Measurements from ENCODE around the gene WDR74. TPM values are rescaled to one million over a fixed set of nuclear protein-coding genes. Genes with fewer than 3 reads are reported as not detected.

The WDR74 gene
- total RNA-seq, 2 experiments from 2014 or later = 82.9 to 83.9 TPM

DNA sequence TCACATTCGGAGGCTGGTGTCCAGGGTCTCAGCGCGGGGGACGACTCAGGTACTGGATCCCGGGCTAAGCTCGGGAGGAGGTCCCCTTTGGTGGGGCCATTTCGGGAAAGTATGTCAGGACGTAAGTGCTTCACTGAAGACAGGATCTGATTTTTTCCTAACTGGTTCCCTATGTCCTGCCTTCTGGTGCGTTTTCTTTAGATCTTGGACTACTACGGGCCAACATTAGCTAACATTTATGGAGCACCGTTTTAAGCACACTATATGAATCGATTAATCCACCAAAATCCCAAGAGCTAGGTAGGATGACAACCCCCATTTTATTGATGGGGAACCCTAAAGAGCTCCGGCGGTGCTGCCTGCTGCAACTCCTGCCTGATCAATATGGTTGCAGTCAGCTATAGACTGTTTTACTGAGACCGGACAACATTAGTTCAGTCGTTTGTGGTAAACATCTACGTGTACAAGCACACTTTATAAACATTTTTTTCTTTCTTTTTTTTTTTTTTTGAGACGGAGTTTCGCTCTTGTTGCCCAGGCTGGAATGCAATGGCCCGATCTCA, 17.0 kb upstream of the WDR74 start:
- Mint-ChIP-seq H3K27me3 (peaks cover 3% of the 10 kb centered on the region), H3K36me3 (peaks cover 51% of the 10 kb centered on the region)
- CTCF ChIA-PET = interaction anchor here (0.6 to 3.8 kb wide), 15 partner anchors 9 to 311 kb away, joined by 3 to 57 read pairs (median 4); partner anchors contain the start of genes NXF1, SLC3A2, TMEM179B and TUT1

DNA sequence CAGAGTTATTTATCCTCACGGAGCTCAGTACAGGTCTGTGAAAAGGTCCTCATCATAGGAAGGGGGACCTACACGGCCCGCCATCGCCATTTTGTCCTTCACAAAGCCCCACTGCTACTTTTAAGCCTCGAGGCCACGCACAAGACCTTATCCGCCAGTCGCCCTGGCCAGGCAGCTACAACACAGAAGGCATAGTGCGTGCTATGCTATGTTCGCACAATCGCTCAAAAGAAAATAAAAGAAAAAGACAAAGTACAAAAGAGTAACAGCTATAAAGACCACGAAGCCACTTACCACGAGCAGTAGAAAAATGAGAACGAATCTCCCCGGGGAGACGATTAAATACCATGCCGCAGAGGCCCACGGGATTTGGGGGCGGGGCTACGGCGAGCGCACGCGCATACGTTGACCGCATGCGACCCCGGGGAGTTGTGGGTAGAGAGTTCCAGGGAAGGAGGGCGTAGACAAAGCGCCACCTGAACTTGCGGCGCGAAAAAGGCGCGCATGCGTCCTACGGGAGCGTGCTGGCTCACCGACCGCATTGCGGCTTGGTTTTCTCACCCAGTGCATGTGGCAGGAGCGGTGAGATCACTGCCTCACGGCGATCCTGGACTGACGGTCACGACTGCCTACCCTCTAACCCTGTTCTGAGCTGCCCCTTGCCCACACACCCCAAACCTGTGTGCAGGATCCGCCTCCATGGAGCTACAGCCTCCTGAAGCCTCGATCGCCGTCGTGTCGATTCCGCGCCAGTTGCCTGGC, 16.4 kb upstream of the WDR74 start:
- Mint-ChIP-seq H3K9me3 (ENCODE audit: low read depth) (no peaks in the 10 kb centered on the region), H3K4me1 (peaks cover 68% of the 10 kb centered on the region), H3K4me3 (peak overlapping the region; percentile 93), H3K36me3 (peaks cover 51% of the 10 kb centered on the region), H3K27ac (peak overlapping the region; percentile 91), H3K27me3 (peaks cover 3% of the 10 kb centered on the region)
- peak; percentile 99 for DNase-seq
- peak; percentile 86 for ATAC-seq
- CTCF ChIA-PET = interaction anchor here (0.8 to 3.8 kb wide), 15 partner anchors 9 to 310 kb away, joined by 3 to 57 read pairs (median 4); partner anchors contain the start of genes NXF1, SLC3A2, TMEM179B and TUT1

More for the DNA sequence above, 17.0 kb upstream of the WDR74 start:
- H3K27ac Mint-ChIP-seq = peak overlapping the region; percentile 91
- H3K4me3 Mint-ChIP-seq = peak overlapping the region; percentile 93
- H3K4me1 Mint-ChIP-seq = peaks cover 72% of the 10 kb centered on the region
- no peak for DNase-seq
- H3K9me3 Mint-ChIP-seq (ENCODE audit: low read depth) = no peaks in the 10 kb centered on the region
- ATAC-seq = no peak

DNA sequence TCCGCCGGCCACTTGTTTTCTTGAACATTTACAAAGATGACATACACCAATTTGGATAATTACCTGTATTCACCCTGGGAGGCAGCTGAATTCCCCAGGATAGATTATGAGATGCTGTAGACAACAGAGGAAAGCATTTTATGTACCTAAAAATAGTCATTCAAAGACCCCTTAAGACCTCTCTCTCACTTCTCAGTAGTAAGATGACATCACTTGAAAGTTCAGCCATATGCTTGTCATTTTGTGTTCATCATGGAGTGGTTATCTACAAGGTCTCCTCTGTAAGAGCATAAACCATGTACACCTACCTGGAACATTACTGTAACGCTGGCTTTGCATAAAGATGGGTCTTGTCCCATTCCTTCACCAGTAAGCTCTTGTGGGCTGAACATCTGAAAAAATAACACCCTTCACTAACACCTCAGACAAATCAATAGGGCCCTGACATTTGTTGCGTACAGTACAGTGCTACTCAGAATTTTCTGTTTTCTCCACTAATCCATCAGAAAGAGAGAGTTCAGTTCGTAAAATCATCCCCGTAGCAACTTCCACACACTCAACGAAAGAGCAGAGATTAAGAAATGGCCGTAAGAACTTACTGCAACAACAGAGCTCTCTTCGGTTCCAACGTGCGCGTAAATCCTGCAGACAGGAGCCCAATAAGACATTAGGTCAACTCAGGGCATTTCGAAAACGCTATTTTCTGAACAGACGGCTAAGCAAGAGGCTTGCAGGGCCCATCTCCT, 15.6 kb upstream of the WDR74 start:
- Mint-ChIP-seq H3K4me3 (peak overlapping the region; percentile 93), H3K27ac (peak overlapping the region; percentile 91), H3K36me3 (peaks cover 51% of the 10 kb centered on the region), H3K27me3 (peaks cover 3% of the 10 kb centered on the region), H3K9me3 (ENCODE audit: low read depth) (no peaks in the 10 kb centered on the region), H3K4me1 (peaks cover 63% of the 10 kb centered on the region)
- DNase-seq = no peak
- ATAC-seq = no peak
- CTCF ChIA-PET = interaction anchor here (0.8 to 3.8 kb wide), 14 partner anchors 10 to 487 kb away, joined by 3 to 57 read pairs (median 6); partner anchors contain the start of genes SLC3A2, TMEM179B and TUT1

DNA sequence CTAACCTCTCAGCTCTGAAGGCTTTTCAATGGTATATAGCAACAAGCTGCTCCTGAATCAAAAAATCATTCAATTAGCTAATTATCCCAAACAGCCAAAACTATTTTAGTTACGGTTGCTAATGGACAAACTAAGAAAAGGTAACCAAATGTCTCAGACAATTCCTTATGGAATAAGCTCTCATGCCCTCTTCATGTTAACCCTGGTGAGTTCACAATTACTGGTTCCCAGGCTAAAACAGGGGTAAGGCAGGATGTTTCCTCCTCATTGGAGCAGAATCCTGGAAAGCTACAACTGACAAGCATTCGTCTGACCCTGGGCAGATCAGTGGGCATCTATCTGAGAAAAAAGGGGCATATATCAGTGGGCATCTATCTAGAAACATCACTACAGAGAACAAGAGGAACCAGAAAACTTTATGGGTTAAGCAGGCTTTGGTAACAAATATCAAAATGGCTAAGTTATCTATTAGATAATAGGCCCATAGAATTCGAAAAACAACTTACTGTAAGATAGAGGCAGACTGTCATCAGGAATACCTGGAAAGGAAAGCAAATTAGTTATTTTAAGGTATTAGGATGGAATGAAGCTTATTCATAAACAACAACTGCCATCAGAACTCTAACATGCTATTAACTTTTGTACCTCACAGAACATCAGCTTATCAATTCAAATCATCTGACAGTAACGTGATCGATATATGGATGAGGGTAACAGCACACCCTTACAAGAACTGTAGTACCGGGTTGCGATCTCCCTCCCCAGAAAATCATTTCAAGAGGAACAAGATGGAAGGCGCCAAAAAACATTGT, 14.8 kb upstream of the WDR74 start:
- ATAC-seq (no peak), DNase-seq (no peak)
- CTCF ChIA-PET = interaction anchor here (0.6 to 3.8 kb wide), 11 partner anchors 11 to 486 kb away, joined by 3 to 28 read pairs (median 6); partner anchors contain the start of genes SLC3A2, TMEM179B and WDR74
- peaks cover 3% of the 10 kb centered on the region for H3K27me3 Mint-ChIP-seq
- H3K4me1 Mint-ChIP-seq = peaks cover 57% of the 10 kb centered on the region
- no peaks in the 10 kb centered on the region for H3K9me3 Mint-ChIP-seq (ENCODE audit: low read depth)
- peak overlapping the region; percentile 91 for H3K27ac Mint-ChIP-seq
- peaks cover 49% of the 10 kb centered on the region for H3K36me3 Mint-ChIP-seq
- peak overlapping the region; percentile 93 for H3K4me3 Mint-ChIP-seq

DNA sequence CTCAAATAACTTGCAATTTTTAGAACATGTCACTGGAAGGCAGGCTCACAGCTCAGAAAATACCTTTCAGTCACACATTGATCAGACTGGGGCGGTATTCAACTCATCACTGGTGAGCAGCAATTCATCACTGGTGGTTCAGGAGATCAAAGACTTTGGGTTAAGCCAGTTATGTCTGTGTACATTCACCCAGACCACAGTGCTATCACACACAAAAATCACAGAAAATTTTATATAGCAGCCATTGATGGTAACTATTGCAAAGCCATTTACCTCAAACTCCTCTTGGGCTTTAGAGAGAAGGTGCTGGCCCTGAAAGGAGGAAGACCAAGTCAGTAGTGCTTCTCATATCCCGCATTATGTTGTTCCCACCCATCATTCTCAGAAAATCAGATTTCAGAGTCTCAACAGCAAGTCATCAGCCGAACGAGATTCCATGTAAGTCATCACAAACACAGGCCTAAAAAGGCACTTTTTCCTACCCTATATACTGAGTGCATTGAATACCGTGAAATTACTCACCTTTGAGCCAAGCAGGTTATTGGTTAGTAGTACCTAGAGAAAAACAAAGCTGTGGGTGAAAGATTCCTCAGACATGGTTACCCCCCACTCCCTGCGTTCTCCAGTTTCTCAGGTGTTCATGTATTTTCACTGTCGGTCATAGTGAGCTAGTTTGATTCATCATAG, 14.0 kb upstream of the WDR74 start:
- H3K27me3 Mint-ChIP-seq = peaks cover 3% of the 10 kb centered on the region
- H3K4me3 Mint-ChIP-seq = peak overlapping the region; percentile 93
- no peaks in the 10 kb centered on the region for H3K9me3 Mint-ChIP-seq (ENCODE audit: low read depth)
- DNase-seq (no peak), ATAC-seq (no peak)
- peaks cover 52% of the 10 kb centered on the region for H3K36me3 Mint-ChIP-seq
- CTCF ChIA-PET = interaction anchor here (0.6 to 2.8 kb wide), 8 partner anchors 12 to 67 kb away, joined by 3 to 12 read pairs (median 4); partner anchors contain the start of genes TMEM179B and WDR74
- H3K4me1 Mint-ChIP-seq = peaks cover 52% of the 10 kb centered on the region
- H3K27ac Mint-ChIP-seq = peak overlapping the region; percentile 91

DNA sequence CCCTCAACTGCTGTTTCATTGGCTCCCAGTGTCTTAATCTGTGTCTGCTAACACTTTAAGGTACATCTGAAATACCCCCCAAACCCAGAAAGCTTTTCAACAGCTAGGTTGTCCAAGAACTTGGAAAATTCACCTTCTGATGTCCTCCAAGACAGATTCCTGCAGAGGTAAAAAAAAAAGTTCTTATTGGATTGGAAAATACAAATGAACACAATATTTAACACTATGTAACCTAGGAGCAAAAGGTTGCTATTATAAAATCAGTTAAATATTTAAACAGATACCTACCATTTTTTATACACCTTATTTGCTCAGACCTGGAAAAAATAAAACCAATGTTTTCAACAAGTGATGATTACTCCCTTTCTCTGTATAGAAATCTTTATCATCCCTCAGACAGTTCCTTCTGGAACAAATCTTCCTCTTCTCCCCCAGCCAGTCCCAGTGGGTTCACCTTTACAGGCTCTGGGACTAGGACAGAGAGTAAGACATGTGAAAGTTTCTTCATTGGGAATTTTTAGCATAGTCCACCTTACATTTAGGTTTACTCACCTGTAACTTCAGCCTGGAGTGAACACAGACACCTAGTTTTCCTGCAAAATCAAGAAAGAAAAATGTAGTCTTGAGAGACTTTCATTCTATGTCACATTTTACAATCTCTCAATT, 13.3 kb upstream of the WDR74 start:
- no peak for DNase-seq
- Mint-ChIP-seq H3K27ac (peak overlapping the region; percentile 91), H3K36me3 (peaks cover 50% of the 10 kb centered on the region), H3K4me1 (peaks cover 45% of the 10 kb centered on the region), H3K4me3 (peak overlapping the region; percentile 93), H3K9me3 (ENCODE audit: low read depth) (no peaks in the 10 kb centered on the region), H3K27me3 (peaks cover 3% of the 10 kb centered on the region)
- no peak for ATAC-seq
- CTCF ChIA-PET = interaction anchor here (1.0 to 2.1 kb wide), 8 partner anchors 9 to 158 kb away, joined by 3 to 12 read pairs (median 3); partner anchors contain the start of genes TMEM179B and ZBTB3

DNA sequence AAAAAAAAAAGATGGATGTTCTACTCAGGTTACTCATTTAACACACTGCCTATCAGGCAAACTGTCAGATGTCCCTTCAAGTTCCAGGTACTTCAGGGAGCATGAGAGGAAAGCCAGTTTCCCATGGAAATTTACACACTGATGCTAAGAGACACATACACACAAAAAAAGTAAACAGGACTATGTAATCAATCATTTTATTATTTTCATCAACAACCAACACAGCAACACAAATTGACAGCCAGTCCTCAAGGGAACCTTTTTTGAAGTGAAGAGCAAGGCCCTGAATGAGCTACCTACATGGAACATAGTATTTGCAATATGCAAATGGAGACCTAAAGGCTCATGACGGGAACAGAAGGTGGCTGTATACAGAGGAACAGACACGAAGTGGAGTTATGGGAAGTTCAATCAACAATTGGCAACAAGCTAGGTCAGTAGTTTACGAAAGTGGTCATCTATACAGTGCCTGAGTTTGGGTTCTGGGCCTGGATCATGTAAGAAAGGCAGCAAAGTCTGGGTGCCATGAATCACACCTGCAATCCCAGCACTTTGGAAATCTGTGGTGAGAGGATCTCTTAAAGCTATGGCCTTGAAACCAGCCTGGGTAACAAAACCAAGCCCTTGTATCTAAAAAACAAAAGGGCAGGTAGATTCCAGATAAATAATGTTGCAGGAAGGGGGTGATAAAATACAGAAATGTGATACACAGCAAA, 12.6 kb upstream of the WDR74 start:
- peaks cover 50% of the 10 kb centered on the region for H3K36me3 Mint-ChIP-seq
- peak overlapping the region; percentile 61 for H3K27ac Mint-ChIP-seq
- H3K27me3 Mint-ChIP-seq = peaks cover 3% of the 10 kb centered on the region
- no peak for DNase-seq
- no peak for ATAC-seq
- CTCF ChIA-PET = interaction anchor here (1.0 to 1.5 kb wide), 7 partner anchors 9 to 157 kb away, joined by 3 to 4 read pairs (median 3); partner anchors contain the start of gene ZBTB3
- peak overlapping the region; percentile 15 for H3K4me3 Mint-ChIP-seq
- peaks cover 39% of the 10 kb centered on the region for H3K4me1 Mint-ChIP-seq
- H3K9me3 Mint-ChIP-seq (ENCODE audit: low read depth) = no peaks in the 10 kb centered on the region

DNA sequence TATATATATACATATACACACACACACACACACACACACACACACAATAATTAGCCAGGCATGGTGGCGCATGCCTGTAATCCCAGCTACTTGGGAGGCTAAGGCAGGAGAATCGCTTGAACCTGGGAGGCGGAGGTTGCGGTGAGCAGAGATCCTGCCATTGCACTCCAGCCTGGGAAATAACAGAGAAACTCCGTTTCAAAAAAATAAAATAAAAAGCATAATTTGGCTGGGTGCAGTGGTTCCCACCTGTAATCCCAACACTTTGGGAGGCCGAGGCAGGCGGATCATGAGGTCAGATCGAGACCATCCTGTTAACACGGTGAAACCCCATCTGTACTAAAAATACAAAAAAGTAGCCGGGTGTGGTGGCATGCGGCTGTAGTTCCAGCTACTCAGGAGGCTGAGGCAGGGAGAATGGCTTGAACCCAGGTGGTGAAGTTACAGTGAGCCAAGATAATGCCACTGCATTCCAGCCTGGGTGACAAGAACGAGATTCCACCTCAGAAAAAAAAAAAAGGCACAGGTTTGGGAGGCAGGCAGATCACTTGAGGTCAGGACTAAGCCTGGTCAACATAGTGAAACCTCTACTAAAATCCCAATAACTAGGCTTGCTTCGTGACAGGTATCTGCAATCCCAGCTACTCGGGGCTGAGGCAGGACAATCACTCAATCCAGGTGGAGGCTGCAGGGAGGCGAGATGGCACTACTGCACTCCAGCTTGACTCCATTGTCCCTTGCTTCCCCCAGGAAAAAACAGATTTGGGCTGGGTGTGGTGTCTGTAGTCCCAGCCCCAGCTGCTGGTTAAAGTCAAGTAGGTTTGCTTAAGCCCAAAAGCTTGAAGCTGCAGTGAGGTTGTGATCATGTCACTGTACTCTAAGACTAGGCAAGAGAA, 11.8 kb upstream of the WDR74 start:
- H3K9me3 Mint-ChIP-seq (ENCODE audit: low read depth) = no peaks in the 10 kb centered on the region
- peaks cover 36% of the 10 kb centered on the region for H3K4me1 Mint-ChIP-seq
- DNase-seq (no peak), ATAC-seq (no peak)
- peaks cover 48% of the 10 kb centered on the region for H3K36me3 Mint-ChIP-seq
- H3K27me3 Mint-ChIP-seq = peaks cover 3% of the 10 kb centered on the region
- peak overlapping the region; percentile 61 for H3K27ac Mint-ChIP-seq
- CTCF ChIA-PET = interaction anchor here (1.0 to 2.3 kb wide), 7 partner anchors 10 to 157 kb away, joined by 3 to 8 read pairs (median 3); partner anchors contain the start of genes SLC3A2, TMEM179B and ZBTB3
- H3K4me3 Mint-ChIP-seq = peak overlapping the region; percentile 15

DNA sequence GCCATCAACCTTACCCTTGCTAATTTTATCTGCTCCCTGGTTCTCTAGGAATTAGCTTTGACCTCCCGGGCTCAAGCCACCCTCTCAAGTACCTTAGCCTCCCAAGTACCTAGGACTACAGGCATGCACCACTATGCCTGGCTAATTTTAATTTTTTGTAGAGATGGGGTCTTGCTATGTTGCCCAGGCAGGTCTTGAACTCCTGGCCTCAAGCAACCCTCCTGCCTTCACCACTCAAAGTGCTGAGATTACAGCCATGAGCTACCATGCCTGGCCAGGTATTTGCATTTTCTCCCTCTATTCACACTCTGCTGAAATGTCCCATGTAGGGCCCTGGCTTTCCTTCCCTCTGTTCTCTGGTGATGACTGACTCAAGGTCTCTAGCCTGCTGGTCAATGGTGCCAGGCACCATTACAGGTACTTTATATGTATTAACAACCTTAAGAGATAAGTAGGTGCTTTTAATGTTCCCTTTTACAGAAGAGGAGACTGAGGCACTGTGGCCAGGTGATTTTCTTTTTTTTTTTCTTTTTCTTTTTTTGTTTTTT, 8.5 kb upstream of the WDR74 start:
- peaks cover 19% of the 10 kb centered on the region for H3K4me1 Mint-ChIP-seq
- H3K27me3 Mint-ChIP-seq = no peaks in the 10 kb centered on the region
- no peak overlapping the region for H3K27ac Mint-ChIP-seq
- peaks cover 16% of the 10 kb centered on the region for H3K36me3 Mint-ChIP-seq
- DNase-seq (no peak), ATAC-seq (no peak)
- CTCF ChIA-PET = interaction anchor here (1.0 kb wide), 1 partner anchor 122 kb away, joined by 3 read pairs; no protein-coding TSS in a partner anchor
- no peak overlapping the region for H3K4me3 Mint-ChIP-seq
- H3K9me3 Mint-ChIP-seq (ENCODE audit: low read depth) = no peaks in the 10 kb centered on the region

DNA sequence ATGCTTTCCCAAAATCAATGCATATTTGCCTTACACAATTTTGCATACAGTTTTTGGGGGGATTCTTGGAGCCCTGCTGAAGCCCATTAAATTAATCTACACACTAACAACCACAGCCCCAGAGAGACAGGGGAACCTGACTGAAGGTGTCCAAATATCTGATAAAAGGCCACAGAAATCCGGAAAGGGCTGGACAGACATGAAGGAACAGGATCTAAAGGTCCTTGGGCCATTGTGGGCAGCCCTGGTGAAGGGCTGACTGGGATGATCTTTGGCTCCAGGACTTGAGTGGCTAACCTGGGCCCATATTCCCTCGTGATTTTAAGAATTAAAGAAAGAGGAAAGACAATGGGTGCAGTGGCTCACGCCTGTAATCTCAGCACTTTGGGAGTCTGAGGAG, 6.8 kb upstream of the WDR74 start:
- no peak for ATAC-seq
- CTCF ChIA-PET = interaction anchor here (0.9 kb wide), 1 partner anchor 30 kb away, joined by 3 read pairs; no protein-coding TSS in a partner anchor
- Mint-ChIP-seq H3K27ac (no peak overlapping the region), H3K4me1 (peaks cover 4% of the 10 kb centered on the region), H3K9me3 (ENCODE audit: low read depth) (no peaks in the 10 kb centered on the region), H3K27me3 (no peaks in the 10 kb centered on the region), H3K36me3 (peaks cover 3% of the 10 kb centered on the region), H3K4me3 (no peak overlapping the region)
- no peak for DNase-seq
